K562 (cell line): ENCODE measurements around the gene EXOC7.

ENCODE experiments used
- ATF1 ChIP-seq, 2 experiments: fragments of 450-650 bp in 1 of 2; IDR thresholded peaks; 2 replicates each; pipeline ENCODE4 v1.6.1; 2016; ENCODE audit warnings: missing compliant biosample characterization in 1 of 2, missing genetic modification characterization in 1 of 2
- HDAC2 ChIP-seq: fragments of 450-650 bp; IDR thresholded peaks from 2 replicates; pipeline ENCODE4 v1.6.1; 2016; ENCODE audit warnings: mild to moderate bottlenecking
- HLTF ChIP-seq: fragments of 450-650 bp; IDR thresholded peaks from 2 replicates; pipeline ENCODE4 v1.6.1; 2016
- NR1H2 ChIP-seq: sonication (generic); formaldehyde crosslinking; IDR thresholded peaks from 2 replicates; pipeline ENCODE4 v1.4.0; 2020; ENCODE audit warnings: mild to moderate bottlenecking, missing genetic modification reagents
- RBM14 ChIP-seq: fragments of 200-400 bp; formaldehyde crosslinking; IDR thresholded peaks from 2 replicates; pipeline ENCODE4 v1.6.1; 2018; ENCODE audit warnings: low read depth, mild to moderate bottlenecking, low read length, moderate library complexity, borderline replicate concordance; ENCODE audit not compliant: insufficient read depth
- SP2 ChIP-seq: IDR thresholded peaks from 2 replicates; pipeline ENCODE4 v1.6.1; 2011; ENCODE audit warnings: mild to moderate bottlenecking, low read depth, low read length, moderate library complexity; ENCODE audit not compliant: poor library complexity, severe bottlenecking; ENCODE audit errors: extremely low read depth
- TAF15 ChIP-seq: fragments of 200-400 bp; formaldehyde crosslinking; IDR thresholded peaks from 2 replicates; pipeline ENCODE4 v1.6.1; 2017; ENCODE audit warnings: mild to moderate bottlenecking, low read depth, low read length, moderate library complexity
- ZNF175 ChIP-seq: fragments of 200-800 bp; sonication (Bioruptor generic); IDR thresholded peaks from 2 replicates; pipeline ENCODE4 v1.6.1; 2016; ENCODE audit warnings: low read depth, mild to moderate bottlenecking, missing genetic modification characterization, missing compliant biosample characterization
- ZNF444 ChIP-seq: fragments of 250-450 bp; sonication (Bioruptor Pico); IDR thresholded peaks from 2 replicates; pipeline ENCODE4 v1.4.0; 2020; ENCODE audit warnings: mild to moderate bottlenecking, moderate library complexity
- ZNF780A ChIP-seq: fragments of 250-450 bp; sonication (Bioruptor Pico); IDR thresholded peaks from 2 replicates; pipeline ENCODE4 v1.5.0; 2021; ENCODE audit warnings: mild to moderate bottlenecking
- TF ChIP-seq, protein P1 (sequence below), 3 experiments: IDR thresholded peaks in 2 of 3; conservative IDR thresholded peaks in 1 of 3; 2 replicates each; pipeline ENCODE4 v1.5.1; 2011 to 2012; ENCODE audit warnings: low read length in 3 of 3, mild to moderate bottlenecking in 3 of 3, control low read depth in 2 of 3, improper control_type of control experiment in 1 of 3, inconsistent platforms in 1 of 3, low read depth in 1 of 3, mixed read lengths in 1 of 3, moderate library complexity in 1 of 3; ENCODE audit not compliant: insufficient read depth in 2 of 3
- TF ChIP-seq, protein P2 (sequence below): sonication (generic); formaldehyde crosslinking; IDR thresholded peaks from 2 replicates; pipeline ENCODE4 v1.9.0; 2022; ENCODE audit warnings: mild to moderate bottlenecking, missing genetic modification reagents

DNA sequence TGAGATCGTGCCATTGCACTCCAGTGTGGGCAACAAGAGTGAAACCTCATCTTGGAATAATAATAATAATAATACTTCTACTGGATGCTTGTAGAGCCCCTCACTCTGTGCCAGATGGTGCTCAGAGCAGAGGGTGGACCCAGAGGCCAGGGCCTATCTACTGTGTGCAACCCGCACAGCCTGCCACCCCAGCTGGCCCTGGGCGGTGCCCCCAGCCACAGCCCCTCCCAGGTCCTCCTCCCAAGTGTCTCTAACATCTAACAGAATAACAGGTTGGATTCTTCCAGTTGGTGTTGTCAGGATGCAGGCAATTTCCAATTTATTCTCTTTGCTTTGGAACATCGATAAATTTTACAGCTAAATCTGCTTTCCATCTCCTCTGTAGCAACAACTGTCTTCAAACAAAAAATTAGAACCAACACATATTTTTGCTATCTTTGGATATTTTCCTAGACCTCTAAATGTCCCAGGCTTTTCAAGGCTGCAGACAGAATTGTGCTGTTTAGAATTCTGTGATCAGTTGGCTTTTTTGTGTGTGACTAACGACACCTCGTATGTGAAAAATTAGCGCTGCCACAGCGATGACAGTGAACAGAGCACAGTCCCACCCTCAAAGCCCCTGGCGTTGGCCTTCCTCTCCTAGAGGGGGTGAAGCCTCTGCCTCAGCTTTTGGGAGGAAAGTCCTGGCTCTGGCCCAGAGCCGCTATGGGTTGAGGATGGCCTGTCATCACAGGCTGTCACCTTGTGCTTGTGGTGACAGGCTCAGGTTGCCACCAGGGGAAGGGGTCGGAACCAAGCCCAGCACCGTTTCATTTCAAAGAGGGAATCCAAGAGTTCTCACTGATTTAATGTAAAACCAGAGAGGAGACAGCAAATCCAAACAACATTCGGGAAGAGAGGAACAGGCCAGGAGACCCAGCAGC is 68.9 kb downstream of the EXOC7 start:
- TF ChIP-seq HLTF: no peak
- no peak for TF ChIP-seq ZNF444
- TF ChIP-seq TAF15: no peak
- TF ChIP-seq ZNF175: no peak
- TF ChIP-seq NR1H2 (CRISPR knock-in tag): no peak
- no peak for TF ChIP-seq ZNF780A (CRISPR knock-in tag)
- TF ChIP-seq ATF1 (CRISPR knock-in tag; IDR thresholded peaks at IDR 0.05): no peak
- TF ChIP-seq ATF1 (tag; IDR thresholded peaks at IDR 0.05): no peak
- TF ChIP-seq, protein P1, sequence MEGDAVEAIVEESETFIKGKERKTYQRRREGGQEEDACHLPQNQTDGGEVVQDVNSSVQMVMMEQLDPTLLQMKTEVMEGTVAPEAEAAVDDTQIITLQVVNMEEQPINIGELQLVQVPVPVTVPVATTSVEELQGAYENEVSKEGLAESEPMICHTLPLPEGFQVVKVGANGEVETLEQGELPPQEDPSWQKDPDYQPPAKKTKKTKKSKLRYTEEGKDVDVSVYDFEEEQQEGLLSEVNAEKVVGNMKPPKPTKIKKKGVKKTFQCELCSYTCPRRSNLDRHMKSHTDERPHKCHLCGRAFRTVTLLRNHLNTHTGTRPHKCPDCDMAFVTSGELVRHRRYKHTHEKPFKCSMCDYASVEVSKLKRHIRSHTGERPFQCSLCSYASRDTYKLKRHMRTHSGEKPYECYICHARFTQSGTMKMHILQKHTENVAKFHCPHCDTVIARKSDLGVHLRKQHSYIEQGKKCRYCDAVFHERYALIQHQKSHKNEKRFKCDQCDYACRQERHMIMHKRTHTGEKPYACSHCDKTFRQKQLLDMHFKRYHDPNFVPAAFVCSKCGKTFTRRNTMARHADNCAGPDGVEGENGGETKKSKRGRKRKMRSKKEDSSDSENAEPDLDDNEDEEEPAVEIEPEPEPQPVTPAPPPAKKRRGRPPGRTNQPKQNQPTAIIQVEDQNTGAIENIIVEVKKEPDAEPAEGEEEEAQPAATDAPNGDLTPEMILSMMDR (IDR thresholded peaks at IDR 0.05 in 2 of 3, conservative IDR thresholded peaks at IDR 0.05 in 1 of 3; ENCODE audit: insufficient read depth in 2 of 3, low read depth in 1 of 3, low read length in 3 of 3): no peak
- no peak for TF ChIP-seq SP2
- TF ChIP-seq RBM14: no peak
- TF ChIP-seq HDAC2: no peak
- TF ChIP-seq, protein P2, sequence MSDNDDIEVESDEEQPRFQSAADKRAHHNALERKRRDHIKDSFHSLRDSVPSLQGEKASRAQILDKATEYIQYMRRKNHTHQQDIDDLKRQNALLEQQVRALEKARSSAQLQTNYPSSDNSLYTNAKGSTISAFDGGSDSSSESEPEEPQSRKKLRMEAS (CRISPR knock-in tag): no peak
